ENCODE measurements around the gene MRFAP1. TPM values are rescaled to one million over a fixed set of nuclear protein-coding genes. Genes with fewer than 3 reads are reported as not detected.

The MRFAP1 gene
- total RNA-seq, 1 donor from 2014 or later, result 235 TPM

GRCh38 chr4:6641971-6642320 is 1.5 kb downstream of the MRFAP1 start:
- no peaks in the 10 kb centered on the region for H3K9me3 ChIP-seq
- no peak for ATAC-seq
- peak overlapping the region; percentile 86 for H3K4me3 ChIP-seq
- H3K27ac ChIP-seq, result peak overlapping the region; percentile 96
- intact Hi-C loops (cut with DNase I), result no loop called here
- H3K36me3 ChIP-seq, result peaks cover 15% of the 10 kb centered on the region
- H3K4me1 ChIP-seq, result peaks cover 20% of the 10 kb centered on the region
- no peak for DNase-seq
- no peaks in the 10 kb centered on the region for H3K27me3 ChIP-seq
- TF ChIP-seq, protein P1, sequence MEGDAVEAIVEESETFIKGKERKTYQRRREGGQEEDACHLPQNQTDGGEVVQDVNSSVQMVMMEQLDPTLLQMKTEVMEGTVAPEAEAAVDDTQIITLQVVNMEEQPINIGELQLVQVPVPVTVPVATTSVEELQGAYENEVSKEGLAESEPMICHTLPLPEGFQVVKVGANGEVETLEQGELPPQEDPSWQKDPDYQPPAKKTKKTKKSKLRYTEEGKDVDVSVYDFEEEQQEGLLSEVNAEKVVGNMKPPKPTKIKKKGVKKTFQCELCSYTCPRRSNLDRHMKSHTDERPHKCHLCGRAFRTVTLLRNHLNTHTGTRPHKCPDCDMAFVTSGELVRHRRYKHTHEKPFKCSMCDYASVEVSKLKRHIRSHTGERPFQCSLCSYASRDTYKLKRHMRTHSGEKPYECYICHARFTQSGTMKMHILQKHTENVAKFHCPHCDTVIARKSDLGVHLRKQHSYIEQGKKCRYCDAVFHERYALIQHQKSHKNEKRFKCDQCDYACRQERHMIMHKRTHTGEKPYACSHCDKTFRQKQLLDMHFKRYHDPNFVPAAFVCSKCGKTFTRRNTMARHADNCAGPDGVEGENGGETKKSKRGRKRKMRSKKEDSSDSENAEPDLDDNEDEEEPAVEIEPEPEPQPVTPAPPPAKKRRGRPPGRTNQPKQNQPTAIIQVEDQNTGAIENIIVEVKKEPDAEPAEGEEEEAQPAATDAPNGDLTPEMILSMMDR (IDR thresholded peaks at IDR 0.05), result no peak

DNA sequence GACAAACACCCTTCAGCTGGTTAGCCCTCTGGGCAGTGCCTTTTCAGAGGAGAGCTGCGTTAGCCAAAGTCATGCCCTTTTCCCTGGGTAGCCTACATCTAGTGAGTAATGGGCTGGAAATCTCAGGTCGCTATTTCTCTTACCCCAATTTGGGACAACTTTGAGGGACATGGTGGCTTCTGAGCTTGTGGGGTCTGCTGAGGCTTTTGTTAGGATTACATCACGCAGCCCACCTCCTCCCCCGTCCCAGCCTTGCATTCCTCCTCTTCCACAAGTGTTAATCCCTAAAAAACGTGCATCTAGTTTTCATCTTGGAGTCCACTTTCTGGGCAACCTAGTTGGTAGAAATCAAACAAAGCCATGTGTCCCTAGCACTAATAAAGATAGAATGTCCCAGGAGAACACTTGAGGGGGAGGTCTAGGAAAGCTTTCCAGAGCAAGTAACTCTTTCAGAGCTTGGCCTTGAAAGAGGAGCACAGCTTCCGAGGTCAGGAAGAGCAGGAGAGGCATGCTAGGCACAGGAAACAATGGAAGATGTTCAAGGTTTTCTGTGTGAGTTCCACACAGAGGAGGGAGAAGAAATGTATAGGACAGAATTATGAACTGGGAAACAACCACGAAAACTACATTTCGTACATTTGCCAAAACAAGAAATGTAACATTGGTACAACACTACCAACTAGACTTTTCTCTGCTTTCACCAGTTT is 2.8 kb downstream of the MRFAP1 start:
- H3K27me3 ChIP-seq, result no peaks in the 10 kb centered on the region
- no peak overlapping the region for H3K27ac ChIP-seq
- no peak for DNase-seq
- peaks cover 15% of the 10 kb centered on the region for H3K36me3 ChIP-seq
- H3K4me1 ChIP-seq, result peaks cover 20% of the 10 kb centered on the region
- H3K4me3 ChIP-seq, result no peak overlapping the region
- intact Hi-C loops (cut with DNase I), result no loop called here
- TF ChIP-seq, protein P1 (IDR thresholded peaks at IDR 0.05), result no peak
- no peak for ATAC-seq
- H3K9me3 ChIP-seq, result no peaks in the 10 kb centered on the region

DNA sequence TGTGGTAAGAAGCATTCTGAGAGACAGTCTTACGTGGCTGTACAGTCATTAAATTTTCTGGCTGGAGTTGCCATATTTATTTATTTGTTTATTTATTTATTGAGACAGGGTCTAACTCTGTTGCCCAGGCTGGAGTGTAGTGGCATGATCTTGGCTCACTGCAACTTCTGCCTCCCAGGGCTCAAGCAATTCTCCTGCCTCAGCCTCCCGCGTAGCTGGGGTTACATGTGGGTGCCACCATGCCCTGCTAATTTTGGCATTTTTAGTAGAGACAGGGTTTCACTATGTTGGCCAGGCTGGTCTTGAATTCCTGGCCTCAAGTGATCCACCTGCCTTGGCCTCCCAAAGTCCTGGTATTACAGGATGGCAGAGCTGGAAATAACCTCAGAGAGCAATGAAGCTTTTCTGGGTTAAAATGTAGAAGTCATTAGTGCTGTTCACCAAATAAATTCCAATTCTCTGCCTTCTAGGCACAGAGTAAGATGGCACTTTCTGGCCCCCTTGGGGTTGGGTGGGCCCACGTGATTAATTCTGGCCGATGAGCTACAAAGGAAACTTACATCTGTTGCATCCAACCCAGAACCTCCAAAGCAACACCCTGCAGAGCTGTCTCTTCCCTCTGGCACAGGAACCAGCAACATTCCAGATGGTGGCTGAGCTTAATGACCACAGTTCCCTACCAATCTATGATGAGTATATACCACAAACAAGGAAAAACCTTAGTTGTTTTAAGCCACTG is 4.5 kb downstream of the MRFAP1 start:
- Histone ChIP-seq H3K9me3 (no peaks in the 10 kb centered on the region), H3K27me3 (no peaks in the 10 kb centered on the region), H3K27ac (no peak overlapping the region), H3K4me1 (peaks cover 15% of the 10 kb centered on the region), H3K4me3 (no peak overlapping the region), H3K36me3 (peaks cover 15% of the 10 kb centered on the region)
- ATAC-seq (no peak), DNase-seq (no peak)
- intact Hi-C loops (cut with DNase I), result no loop called here
- TF ChIP-seq, protein P1 (IDR thresholded peaks at IDR 0.05), result no peak

- H3K36me3 ChIP-seq, result peaks cover 10% of the 10 kb centered on the region
- no peak for DNase-seq
- no peak for ATAC-seq
- intact Hi-C loops (cut with DNase I), result no loop called here
- no peaks in the 10 kb centered on the region for H3K9me3 ChIP-seq
- H3K27ac ChIP-seq, result no peak overlapping the region
- peaks cover 10% of the 10 kb centered on the region for H3K4me1 ChIP-seq
- H3K4me3 ChIP-seq, result no peak overlapping the region
- no peaks in the 10 kb centered on the region for H3K27me3 ChIP-seq
- TF ChIP-seq, protein P1 (IDR thresholded peaks at IDR 0.05), result no peak
Measured at GRCh38 chr4:6647169-6647568, 6.7 kb downstream of the MRFAP1 start.

DNA sequence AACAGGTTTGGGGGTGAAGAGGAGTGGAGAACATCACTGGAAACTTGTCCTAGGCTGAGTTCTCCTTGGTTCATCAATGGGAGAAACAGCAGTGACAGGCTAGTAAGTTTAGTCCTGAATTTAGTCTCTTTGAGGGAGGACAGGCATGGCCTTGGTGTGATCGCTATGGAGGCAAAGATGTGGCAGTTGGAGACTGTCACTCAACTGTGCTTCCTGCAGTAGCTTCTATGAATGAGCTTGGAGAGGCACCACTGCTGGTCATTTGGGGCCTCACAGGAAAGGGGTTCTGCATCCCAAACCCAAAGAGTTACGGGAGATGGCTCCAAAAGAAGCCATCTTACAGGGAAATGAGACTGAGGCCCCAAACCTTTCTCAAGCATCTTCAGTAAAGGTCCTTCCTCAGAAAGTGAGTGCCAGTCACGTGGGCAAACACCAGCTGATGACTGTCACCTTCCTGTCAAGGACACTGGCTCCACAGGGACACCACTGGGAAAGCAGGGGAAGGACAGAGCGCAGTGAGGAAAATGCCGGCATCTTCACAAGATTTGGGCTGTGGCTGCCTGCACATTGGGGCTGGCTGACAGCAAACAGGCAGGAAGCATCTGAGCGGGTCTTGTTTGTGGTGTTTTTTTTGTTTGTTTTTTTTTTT is 7.2 kb downstream of the MRFAP1 start:
- intact Hi-C loops (cut with DNase I), result no loop called here
- Histone ChIP-seq H3K27me3 (no peaks in the 10 kb centered on the region), H3K27ac (no peak overlapping the region), H3K36me3 (peaks cover 5% of the 10 kb centered on the region), H3K9me3 (no peaks in the 10 kb centered on the region), H3K4me1 (peaks cover 5% of the 10 kb centered on the region), H3K4me3 (no peak overlapping the region)
- DNase-seq (no peak), ATAC-seq (no peak)
- TF ChIP-seq, protein P1 (IDR thresholded peaks at IDR 0.05), result no peak

All from upper lobe of right lung (tissue), 1 donor.